Breast epithelium (tissue), 3 donors: ENCODE measurements around the gene HS3ST1.

Source experiments
- POLR2AphosphoS5 ChIP-seq, 3 donors: sonication (generic); formaldehyde crosslinking; IDR thresholded peaks; one replicate each; pipeline ENCODE4 v1.6.1; 2017; ENCODE audit warnings: antibody characterized with exemption in 3 of 3
- TF ChIP-seq, protein P1 (sequence below), 3 donors: fragments of 450-650 bp; IDR thresholded peaks; one replicate each; pipeline ENCODE4 v1.5.1; 2016 to 2017; ENCODE audit warnings: antibody characterized with exemption in 3 of 3, mild to moderate bottlenecking in 3 of 3, moderate library complexity in 3 of 3

DNA sequence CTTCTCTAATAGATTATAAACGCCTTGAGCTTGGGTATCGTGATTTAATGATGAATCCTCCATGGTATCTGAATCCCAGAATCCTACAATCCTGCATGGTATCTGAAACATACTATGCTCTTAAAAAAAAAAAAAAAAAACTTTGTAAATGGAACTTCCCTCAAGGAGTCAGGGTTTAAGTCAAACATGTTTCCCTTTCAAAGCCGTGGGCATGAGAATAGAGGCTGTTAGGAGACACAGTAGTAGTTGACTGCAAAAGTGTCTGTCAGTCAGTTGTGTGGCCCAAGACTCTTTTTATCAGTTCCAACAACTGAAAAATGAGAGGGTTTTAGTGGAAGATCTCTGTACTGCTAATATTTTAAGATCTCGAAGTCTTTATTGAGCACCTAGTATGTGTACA, 2.4 kb upstream of the HS3ST1 start:
- TF ChIP-seq, protein P1, sequence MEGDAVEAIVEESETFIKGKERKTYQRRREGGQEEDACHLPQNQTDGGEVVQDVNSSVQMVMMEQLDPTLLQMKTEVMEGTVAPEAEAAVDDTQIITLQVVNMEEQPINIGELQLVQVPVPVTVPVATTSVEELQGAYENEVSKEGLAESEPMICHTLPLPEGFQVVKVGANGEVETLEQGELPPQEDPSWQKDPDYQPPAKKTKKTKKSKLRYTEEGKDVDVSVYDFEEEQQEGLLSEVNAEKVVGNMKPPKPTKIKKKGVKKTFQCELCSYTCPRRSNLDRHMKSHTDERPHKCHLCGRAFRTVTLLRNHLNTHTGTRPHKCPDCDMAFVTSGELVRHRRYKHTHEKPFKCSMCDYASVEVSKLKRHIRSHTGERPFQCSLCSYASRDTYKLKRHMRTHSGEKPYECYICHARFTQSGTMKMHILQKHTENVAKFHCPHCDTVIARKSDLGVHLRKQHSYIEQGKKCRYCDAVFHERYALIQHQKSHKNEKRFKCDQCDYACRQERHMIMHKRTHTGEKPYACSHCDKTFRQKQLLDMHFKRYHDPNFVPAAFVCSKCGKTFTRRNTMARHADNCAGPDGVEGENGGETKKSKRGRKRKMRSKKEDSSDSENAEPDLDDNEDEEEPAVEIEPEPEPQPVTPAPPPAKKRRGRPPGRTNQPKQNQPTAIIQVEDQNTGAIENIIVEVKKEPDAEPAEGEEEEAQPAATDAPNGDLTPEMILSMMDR (IDR thresholded peaks at IDR 0.05), result no peak
- no peak for TF ChIP-seq POLR2AphosphoS5 (IDR thresholded peaks at IDR 0.05)
